ENCODE results near the gene PARL.

The PARL gene

GRCh38 chr3:183920416-183920815 lies 35.7 kb upstream of the PARL start:
- no peak overlapping the region for H3K4me3 ChIP-seq (ENCODE audit: low read length)

GRCh38 chr3:183918178-183918577 lies 33.5 kb upstream of the PARL start:
- Histone ChIP-seq H3K4me2 (ENCODE audit: low read depth, low read length) (no peak overlapping the region), H4K20me1 (ENCODE audit: insufficient read depth, low read length) (no peaks in the 10 kb centered on the region), H3K9me3 (replicated peaks; ENCODE audit: insufficient read depth, low read length) (no peaks in the 10 kb centered on the region), H3K27ac (ENCODE audit: low read length) (no peak overlapping the region), H3K9ac (ENCODE audit: low read length) (no peak overlapping the region), H3K9me2 (replicated peaks; ENCODE audit: insufficient read depth, low read length) (no peaks in the 10 kb centered on the region), H3K79me2 (ENCODE audit: low read length) (no peaks in the 10 kb centered on the region), H3K4me3 (ENCODE audit: low read length) (no peak overlapping the region), H3K36me3 (replicated peaks; ENCODE audit: insufficient read depth, low read length) (no peaks in the 10 kb centered on the region), H3K4me1 (ENCODE audit: low read length) (no peaks in the 10 kb centered on the region), H3F3A (ENCODE audit: insufficient read depth, low read length) (no peaks in the 10 kb centered on the region), H3K27me3 (replicated peaks; ENCODE audit: insufficient read depth, low read length) (no peaks in the 10 kb centered on the region), H2AFZ (ENCODE audit: low read length) (no peak overlapping the region)
- TF ChIP-seq EZH2phosphoT487 (IDR thresholded peaks at IDR 0.05; ENCODE audit: low read length) (no peak), EZH2 (optimal IDR thresholded peaks at IDR 0.05; ENCODE audit: low read depth, low read length) (no peak)
- DNase-seq: no peak

More at GRCh38 chr3:183920416-183920815, 35.7 kb upstream of the PARL start:
- Histone ChIP-seq H3K9ac (ENCODE audit: low read length) (no peak overlapping the region), H3K27me3 (replicated peaks; ENCODE audit: insufficient read depth, low read length) (no peaks in the 10 kb centered on the region), H3K27ac (ENCODE audit: low read length) (no peak overlapping the region), H3K4me2 (ENCODE audit: low read depth, low read length) (no peak overlapping the region), H2AFZ (ENCODE audit: low read length) (no peak overlapping the region), H3K79me2 (ENCODE audit: low read length) (no peaks in the 10 kb centered on the region), H3K9me3 (replicated peaks; ENCODE audit: insufficient read depth, low read length) (no peaks in the 10 kb centered on the region), H3K9me2 (replicated peaks; ENCODE audit: insufficient read depth, low read length) (no peaks in the 10 kb centered on the region), H3F3A (ENCODE audit: insufficient read depth, low read length) (no peaks in the 10 kb centered on the region), H3K4me1 (ENCODE audit: low read length) (no peaks in the 10 kb centered on the region), H4K20me1 (ENCODE audit: insufficient read depth, low read length) (no peaks in the 10 kb centered on the region), H3K36me3 (replicated peaks; ENCODE audit: insufficient read depth, low read length) (no peaks in the 10 kb centered on the region)
- no peak for TF ChIP-seq CTCF (IDR thresholded peaks at IDR 0.05; ENCODE audit: low read length)
- DNase-seq: no peak

GRCh38 chr3:183917776-183918175 lies 33.1 kb upstream of the PARL start:
- Histone ChIP-seq H3K27ac (ENCODE audit: low read length) (no peak overlapping the region), H2AFZ (ENCODE audit: low read length) (no peak overlapping the region), H3K9ac (ENCODE audit: low read length) (no peak overlapping the region), H3F3A (ENCODE audit: insufficient read depth, low read length) (no peaks in the 10 kb centered on the region), H3K4me2 (ENCODE audit: low read depth, low read length) (no peak overlapping the region), H3K4me3 (ENCODE audit: low read length) (no peak overlapping the region), H3K4me1 (ENCODE audit: low read length) (no peaks in the 10 kb centered on the region), H3K27me3 (replicated peaks; ENCODE audit: insufficient read depth, low read length) (no peaks in the 10 kb centered on the region), H3K9me3 (replicated peaks; ENCODE audit: insufficient read depth, low read length) (no peaks in the 10 kb centered on the region), H3K79me2 (ENCODE audit: low read length) (no peaks in the 10 kb centered on the region), H3K36me3 (replicated peaks; ENCODE audit: insufficient read depth, low read length) (no peaks in the 10 kb centered on the region), H4K20me1 (ENCODE audit: insufficient read depth, low read length) (no peaks in the 10 kb centered on the region), H3K9me2 (replicated peaks; ENCODE audit: insufficient read depth, low read length) (no peaks in the 10 kb centered on the region)
- DNase-seq: no peak
- no peak for TF ChIP-seq EZH2phosphoT487 (IDR thresholded peaks at IDR 0.05; ENCODE audit: low read length)
- no peak for TF ChIP-seq EZH2 (optimal IDR thresholded peaks at IDR 0.05; ENCODE audit: low read depth, low read length)
- TF ChIP-seq CTCF (IDR thresholded peaks at IDR 0.05; ENCODE audit: low read length): no peak

- Histone ChIP-seq H3K9me3 (replicated peaks; ENCODE audit: insufficient read depth, low read length) (no peaks in the 10 kb centered on the region), H2AFZ (ENCODE audit: low read length) (no peak overlapping the region), H3K4me1 (ENCODE audit: low read length) (no peaks in the 10 kb centered on the region), H3K9me2 (replicated peaks; ENCODE audit: insufficient read depth, low read length) (no peaks in the 10 kb centered on the region), H4K20me1 (ENCODE audit: insufficient read depth, low read length) (no peaks in the 10 kb centered on the region), H3K4me3 (ENCODE audit: low read length) (no peak overlapping the region), H3K79me2 (ENCODE audit: low read length) (no peaks in the 10 kb centered on the region), H3K4me2 (ENCODE audit: low read depth, low read length) (no peak overlapping the region), H3K9ac (ENCODE audit: low read length) (no peak overlapping the region), H3K36me3 (replicated peaks; ENCODE audit: insufficient read depth, low read length) (no peaks in the 10 kb centered on the region), H3F3A (ENCODE audit: insufficient read depth, low read length) (no peaks in the 10 kb centered on the region), H3K27me3 (replicated peaks; ENCODE audit: insufficient read depth, low read length) (no peaks in the 10 kb centered on the region), H3K27ac (ENCODE audit: low read length) (no peak overlapping the region)
- no peak for DNase-seq
- TF ChIP-seq EZH2 (optimal IDR thresholded peaks at IDR 0.05; ENCODE audit: low read depth, low read length): no peak
- no peak for TF ChIP-seq CTCF (IDR thresholded peaks at IDR 0.05; ENCODE audit: low read length)
- no peak for TF ChIP-seq EZH2phosphoT487 (IDR thresholded peaks at IDR 0.05; ENCODE audit: low read length)
Measured at GRCh38 chr3:183914856-183915255, 30.2 kb upstream of the PARL start.

Data from MM.1S (cell line).